ENCODE results near the gene LGI4. TPM values are rescaled to one million over a fixed set of nuclear protein-coding genes. Genes with fewer than 3 reads are reported as not detected.
A peak's percentile ranks its signal among the peaks of the same experiment; 100 is the strongest.

Gene LGI4
- total RNA-seq, 4 donors from 2014 or later: 16.1 to 31.5 (median 27.2) TPM

- intact Hi-C loops (cut with DNase I; ENCODE audit: low total_unique reads): no loop called here
These were observed 43.8 kb upstream of the LGI4 start for GRCh38 chr19:35178701-35179100.

DNA sequence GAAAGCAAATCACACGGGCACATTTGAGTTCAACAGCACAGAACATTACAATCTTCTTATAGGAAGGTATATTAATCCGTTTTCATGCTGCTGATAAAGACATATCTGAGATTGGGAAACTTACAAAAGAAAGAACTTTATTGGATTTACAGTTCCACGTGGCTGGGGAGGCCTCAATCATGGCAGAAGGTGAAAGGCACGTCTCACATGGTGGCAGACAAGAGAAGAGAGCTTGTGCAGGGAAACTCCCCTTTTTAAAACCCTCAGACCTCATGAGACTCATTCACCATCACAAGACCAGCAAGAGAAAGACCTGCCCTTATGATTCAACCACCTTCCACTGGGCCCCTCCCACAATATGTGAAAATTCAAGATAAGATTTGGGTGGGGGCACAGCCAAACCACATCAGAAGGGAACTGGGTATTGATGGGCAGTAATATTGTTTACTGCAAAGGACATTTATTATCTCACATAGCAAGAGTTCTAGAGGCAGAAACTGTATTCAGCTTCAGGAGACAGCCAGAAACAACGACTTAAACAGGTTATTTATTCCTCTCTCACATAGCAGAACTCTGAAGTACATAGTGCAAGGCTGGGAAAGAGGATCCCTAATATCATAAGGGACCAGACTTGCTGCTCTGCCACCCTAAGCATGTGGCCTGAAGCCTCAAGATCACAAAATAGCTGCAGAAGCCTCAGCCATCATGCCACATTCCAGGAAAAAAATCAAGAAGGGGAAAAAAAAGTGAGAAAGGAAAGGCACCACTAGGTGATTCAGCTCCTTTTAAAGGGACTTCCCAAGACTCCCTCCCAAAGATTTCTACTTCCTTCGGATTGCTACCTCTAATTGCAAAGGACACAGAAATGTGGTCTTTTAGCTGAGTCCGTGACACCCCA lies 42.8 kb upstream of the LGI4 start:
- no peaks in the 10 kb centered on the region for H3K4me1 ChIP-seq
- H3K36me3 ChIP-seq: no peaks in the 10 kb centered on the region
- in situ Hi-C loops (cut with MboI; ENCODE audit: low sequenced_read_pairs in 4 of 4) (no loop called here), intact Hi-C loops (cut with DNase I; ENCODE audit: low total_unique reads) (no loop called here)
- H3K27ac ChIP-seq: no peak overlapping the region
- ATAC-seq (no peak), DNase-seq (no peak)
- TF ChIP-seq POLR2A (IDR thresholded peaks at IDR 0.05) (no peak), CTCF (IDR thresholded peaks at IDR 0.05 in 4 of 5, conservative IDR thresholded peaks at IDR 0.05 in 1 of 5) (no peak)
- no peak overlapping the region for H3K4me3 ChIP-seq
- no peaks in the 10 kb centered on the region for H3K27me3 ChIP-seq
- H3K9me3 ChIP-seq: no peaks in the 10 kb centered on the region

More at GRCh38 chr19:35178701-35179100, 43.8 kb upstream of the LGI4 start:
- no peaks in the 10 kb centered on the region for H3K36me3 ChIP-seq
- no peak overlapping the region for H3K27ac ChIP-seq
- TF ChIP-seq CTCF (IDR thresholded peaks at IDR 0.05 in 4 of 5, conservative IDR thresholded peaks at IDR 0.05 in 1 of 5) (no peak), POLR2A (IDR thresholded peaks at IDR 0.05) (no peak)
- ATAC-seq (peak in 1 of 2 donors; percentile 33), DNase-seq (no peak)
- no peaks in the 10 kb centered on the region for H3K4me1 ChIP-seq
- in situ Hi-C loops (cut with MboI; ENCODE audit: low sequenced_read_pairs in 4 of 4): no loop called here
- H3K9me3 ChIP-seq: no peaks in the 10 kb centered on the region
- H3K4me3 ChIP-seq: no peak overlapping the region
- H3K27me3 ChIP-seq: no peaks in the 10 kb centered on the region

GRCh38 chr19:35176181-35176570 lies 41.3 kb upstream of the LGI4 start:
- H3K9me3 ChIP-seq: no peaks in the 10 kb centered on the region
- in situ Hi-C loops (cut with MboI; ENCODE audit: low sequenced_read_pairs in 4 of 4): no loop called here
- no peaks in the 10 kb centered on the region for H3K36me3 ChIP-seq
- intact Hi-C loops (cut with DNase I; ENCODE audit: low total_unique reads): no loop called here
- ATAC-seq (no peak), DNase-seq (no peak)
- H3K27me3 ChIP-seq: no peaks in the 10 kb centered on the region
- no peak overlapping the region for H3K27ac ChIP-seq
- H3K4me1 ChIP-seq: no peaks in the 10 kb centered on the region
- no peak overlapping the region for H3K4me3 ChIP-seq
- TF ChIP-seq POLR2A (IDR thresholded peaks at IDR 0.05): no peak
- no peak for TF ChIP-seq CTCF (IDR thresholded peaks at IDR 0.05 in 4 of 5, conservative IDR thresholded peaks at IDR 0.05 in 1 of 5)

- H3K4me1 ChIP-seq: no peaks in the 10 kb centered on the region
- no peak for DNase-seq
- no peak overlapping the region for H3K4me3 ChIP-seq
- H3K9me3 ChIP-seq: no peaks in the 10 kb centered on the region
- no peak overlapping the region for H3K27ac ChIP-seq
- TF ChIP-seq CTCF (IDR thresholded peaks at IDR 0.05 in 4 of 5, conservative IDR thresholded peaks at IDR 0.05 in 1 of 5): no peak
- TF ChIP-seq POLR2A (IDR thresholded peaks at IDR 0.05): no peak
- in situ Hi-C loops (cut with MboI; ENCODE audit: low sequenced_read_pairs in 4 of 4) (no loop called here), intact Hi-C loops (cut with DNase I; ENCODE audit: low total_unique reads) (no loop called here)
- no peaks in the 10 kb centered on the region for H3K27me3 ChIP-seq
- ATAC-seq: no peak
- no peaks in the 10 kb centered on the region for H3K36me3 ChIP-seq
These were observed 39.4 kb upstream of the LGI4 start for GRCh38 chr19:35174226-35174625.

All from gastrocnemius medialis (tissue), 4 donors.